GM23338 (cell line): ENCODE results near the gene SLC44A1. TPM values are rescaled to one million over a fixed set of nuclear protein-coding genes. Genes with fewer than 3 reads are reported as not detected.

ENCODE experiments used
- ATAC-seq: fragments of 200-7000 bp; cut with Tn5 transposase; 3 replicates; pipeline ENCODE4 v1.9.1; 2020
- DNase-seq: peaks from one replicate; pipeline ENCODE4 v3.0.0-alpha.2; 2015; ENCODE audit warnings: low spot score
- H2AFZ ChIP-seq: fragments of 200-600 bp; sonication (generic); 2 replicates; pipeline ENCODE4 v1.8.0; 2016; ENCODE audit warnings: antibody characterized with exemption, mild to moderate bottlenecking, moderate library complexity
- H3F3A ChIP-seq: fragments of 200-600 bp; sonication (generic); replicated peaks from 2 replicates; pipeline ENCODE4 v1.8.0; 2017; ENCODE audit warnings: antibody characterized with exemption, mixed run types, low read depth
- H3K27ac ChIP-seq: fragments of 200-600 bp; sonication (generic); 2 replicates; pipeline ENCODE4 v1.6.1; 2016; ENCODE audit warnings: low read depth
- H3K27me3 ChIP-seq: fragments of 200-600 bp; sonication (generic); 2 replicates; pipeline ENCODE4 v1.8.0; 2016; ENCODE audit warnings: mild to moderate bottlenecking, mixed run types, moderate library complexity; ENCODE audit not compliant: insufficient read depth
- H3K36me3 ChIP-seq: fragments of 200-600 bp; sonication (generic); 2 replicates; pipeline ENCODE4 v1.8.0; 2016; ENCODE audit warnings: mild to moderate bottlenecking; ENCODE audit not compliant: insufficient read depth
- H3K4me1 ChIP-seq: fragments of 200-600 bp; sonication (generic); 2 replicates; pipeline ENCODE4 v1.8.0; 2016; ENCODE audit warnings: mild to moderate bottlenecking, moderate library complexity; ENCODE audit not compliant: insufficient read depth
- H3K4me2 ChIP-seq: fragments of 200-600 bp; sonication (generic); 2 replicates; pipeline ENCODE4 v1.7.1; 2017; ENCODE audit warnings: mixed run types
- H3K4me3 ChIP-seq: fragments of 200-600 bp; sonication (generic); 2 replicates; pipeline ENCODE4 v1.6.1; 2016; ENCODE audit warnings: mixed run types
- H3K79me2 ChIP-seq: fragments of 200-600 bp; sonication (generic); replicated peaks from 2 replicates; pipeline ENCODE4 v1.8.0; 2017; ENCODE audit warnings: mild to moderate bottlenecking; ENCODE audit not compliant: insufficient read depth
- H3K9me2 ChIP-seq: fragments of 200-600 bp; sonication (generic); 2 replicates; pipeline ENCODE4 v1.8.0; 2017; ENCODE audit not compliant: insufficient read depth
- H4K20me1 ChIP-seq: fragments of 200-600 bp; sonication (generic); replicated peaks from 2 replicates; pipeline ENCODE4 v1.8.0; 2017; ENCODE audit warnings: mild to moderate bottlenecking; ENCODE audit not compliant: insufficient read depth
- H3K27ac Mint-ChIP-seq: 2 replicates; pipeline ENCODE4 v1.8.0; 2020; ENCODE audit warnings: inconsistent platforms, mild to moderate bottlenecking, moderate library complexity, mixed read lengths
- H3K27me3 Mint-ChIP-seq: 3 replicates; pipeline ENCODE4 v1.8.0; 2022; ENCODE audit warnings: low read depth, mild to moderate bottlenecking, moderate library complexity, mixed read lengths, inconsistent platforms; ENCODE audit not compliant: insufficient read depth, poor library complexity
- H3K36me3 Mint-ChIP-seq: 3 replicates; pipeline ENCODE4 v1.8.0; 2021; ENCODE audit warnings: low read depth, mild to moderate bottlenecking, inconsistent platforms, moderate library complexity, mixed read lengths
- H3K4me1 Mint-ChIP-seq: 3 replicates; pipeline ENCODE4 v1.8.0; 2020; ENCODE audit warnings: mild to moderate bottlenecking, inconsistent platforms, mixed read lengths
- H3K4me3 Mint-ChIP-seq: 3 replicates; pipeline ENCODE4 v1.8.0; 2021; ENCODE audit warnings: moderate library complexity, mild to moderate bottlenecking, inconsistent platforms, mixed read lengths
- H3K9me3 Mint-ChIP-seq: 3 replicates; pipeline ENCODE4 v1.8.0; 2020; ENCODE audit warnings: moderate library complexity, mild to moderate bottlenecking, inconsistent platforms, mixed read lengths
- EZH2 ChIP-seq: fragments of 200-600 bp; sonication (generic); IDR thresholded peaks from one replicate; pipeline ENCODE4 v1.8.0; 2017; ENCODE audit warnings: antibody characterized with exemption, mild to moderate bottlenecking, low read depth; ENCODE audit not compliant: unreplicated experiment
- EZH2phosphoT487 ChIP-seq: fragments of 200-600 bp; sonication (generic); IDR thresholded peaks from one replicate; pipeline ENCODE4 v1.8.1; 2018; ENCODE audit warnings: antibody characterized with exemption; ENCODE audit not compliant: unreplicated experiment
- NANOG ChIP-seq: IDR thresholded peaks from 2 replicates; pipeline ENCODE4 v1.6.1; 2016; ENCODE audit warnings: antibody characterized with exemption, borderline replicate concordance
- POLR2AphosphoS5 ChIP-seq: IDR thresholded peaks from 2 replicates; pipeline ENCODE4 v1.6.1; 2016; ENCODE audit warnings: antibody characterized with exemption, low read depth
- polyA plus RNA-seq: library from polyadenylated mRNA; unstranded; fragments of >200 nt; fragmentation: Nextera tagmentation; extraction: Ambion mirVana; gene quantifications from 2 replicates; pipeline ENCODE4 v1.2.1, GENCODE V29; 2016
- total RNA-seq: library from RNA; depleted of rRNA; stranded (reverse); fragments of >200 nt; shearing (Covaris generic); gene quantifications from 2 replicates; pipeline ENCODE4 v1.2.3, GENCODE V29; 2014
- TF ChIP-seq, protein P1 (sequence below): fragments of 250-450 bp; sonication (Bioruptor Pico); IDR thresholded peaks from 2 replicates; pipeline ENCODE4 v1.5.0; 2020; ENCODE audit warnings: mild to moderate bottlenecking, moderate library complexity
- TF ChIP-seq, protein P2 (sequence below), 2 experiments: fragments of 200-600 bp in 1 of 2; sonication (generic) in 1 of 2; conservative IDR thresholded peaks; 2 replicates each; pipeline versions ENCODE4 v1.5.1 to v1.6.1; 2016 to 2017; ENCODE audit warnings: antibody characterized with exemption in 2 of 2, low read depth in 2 of 2, mild to moderate bottlenecking in 2 of 2, moderate library complexity in 1 of 2

The SLC44A1 gene
- total and polyA plus RNA-seq, 2 experiments from 2014 or later, result 14.9 to 75.0 TPM

- TF ChIP-seq, protein P1, sequence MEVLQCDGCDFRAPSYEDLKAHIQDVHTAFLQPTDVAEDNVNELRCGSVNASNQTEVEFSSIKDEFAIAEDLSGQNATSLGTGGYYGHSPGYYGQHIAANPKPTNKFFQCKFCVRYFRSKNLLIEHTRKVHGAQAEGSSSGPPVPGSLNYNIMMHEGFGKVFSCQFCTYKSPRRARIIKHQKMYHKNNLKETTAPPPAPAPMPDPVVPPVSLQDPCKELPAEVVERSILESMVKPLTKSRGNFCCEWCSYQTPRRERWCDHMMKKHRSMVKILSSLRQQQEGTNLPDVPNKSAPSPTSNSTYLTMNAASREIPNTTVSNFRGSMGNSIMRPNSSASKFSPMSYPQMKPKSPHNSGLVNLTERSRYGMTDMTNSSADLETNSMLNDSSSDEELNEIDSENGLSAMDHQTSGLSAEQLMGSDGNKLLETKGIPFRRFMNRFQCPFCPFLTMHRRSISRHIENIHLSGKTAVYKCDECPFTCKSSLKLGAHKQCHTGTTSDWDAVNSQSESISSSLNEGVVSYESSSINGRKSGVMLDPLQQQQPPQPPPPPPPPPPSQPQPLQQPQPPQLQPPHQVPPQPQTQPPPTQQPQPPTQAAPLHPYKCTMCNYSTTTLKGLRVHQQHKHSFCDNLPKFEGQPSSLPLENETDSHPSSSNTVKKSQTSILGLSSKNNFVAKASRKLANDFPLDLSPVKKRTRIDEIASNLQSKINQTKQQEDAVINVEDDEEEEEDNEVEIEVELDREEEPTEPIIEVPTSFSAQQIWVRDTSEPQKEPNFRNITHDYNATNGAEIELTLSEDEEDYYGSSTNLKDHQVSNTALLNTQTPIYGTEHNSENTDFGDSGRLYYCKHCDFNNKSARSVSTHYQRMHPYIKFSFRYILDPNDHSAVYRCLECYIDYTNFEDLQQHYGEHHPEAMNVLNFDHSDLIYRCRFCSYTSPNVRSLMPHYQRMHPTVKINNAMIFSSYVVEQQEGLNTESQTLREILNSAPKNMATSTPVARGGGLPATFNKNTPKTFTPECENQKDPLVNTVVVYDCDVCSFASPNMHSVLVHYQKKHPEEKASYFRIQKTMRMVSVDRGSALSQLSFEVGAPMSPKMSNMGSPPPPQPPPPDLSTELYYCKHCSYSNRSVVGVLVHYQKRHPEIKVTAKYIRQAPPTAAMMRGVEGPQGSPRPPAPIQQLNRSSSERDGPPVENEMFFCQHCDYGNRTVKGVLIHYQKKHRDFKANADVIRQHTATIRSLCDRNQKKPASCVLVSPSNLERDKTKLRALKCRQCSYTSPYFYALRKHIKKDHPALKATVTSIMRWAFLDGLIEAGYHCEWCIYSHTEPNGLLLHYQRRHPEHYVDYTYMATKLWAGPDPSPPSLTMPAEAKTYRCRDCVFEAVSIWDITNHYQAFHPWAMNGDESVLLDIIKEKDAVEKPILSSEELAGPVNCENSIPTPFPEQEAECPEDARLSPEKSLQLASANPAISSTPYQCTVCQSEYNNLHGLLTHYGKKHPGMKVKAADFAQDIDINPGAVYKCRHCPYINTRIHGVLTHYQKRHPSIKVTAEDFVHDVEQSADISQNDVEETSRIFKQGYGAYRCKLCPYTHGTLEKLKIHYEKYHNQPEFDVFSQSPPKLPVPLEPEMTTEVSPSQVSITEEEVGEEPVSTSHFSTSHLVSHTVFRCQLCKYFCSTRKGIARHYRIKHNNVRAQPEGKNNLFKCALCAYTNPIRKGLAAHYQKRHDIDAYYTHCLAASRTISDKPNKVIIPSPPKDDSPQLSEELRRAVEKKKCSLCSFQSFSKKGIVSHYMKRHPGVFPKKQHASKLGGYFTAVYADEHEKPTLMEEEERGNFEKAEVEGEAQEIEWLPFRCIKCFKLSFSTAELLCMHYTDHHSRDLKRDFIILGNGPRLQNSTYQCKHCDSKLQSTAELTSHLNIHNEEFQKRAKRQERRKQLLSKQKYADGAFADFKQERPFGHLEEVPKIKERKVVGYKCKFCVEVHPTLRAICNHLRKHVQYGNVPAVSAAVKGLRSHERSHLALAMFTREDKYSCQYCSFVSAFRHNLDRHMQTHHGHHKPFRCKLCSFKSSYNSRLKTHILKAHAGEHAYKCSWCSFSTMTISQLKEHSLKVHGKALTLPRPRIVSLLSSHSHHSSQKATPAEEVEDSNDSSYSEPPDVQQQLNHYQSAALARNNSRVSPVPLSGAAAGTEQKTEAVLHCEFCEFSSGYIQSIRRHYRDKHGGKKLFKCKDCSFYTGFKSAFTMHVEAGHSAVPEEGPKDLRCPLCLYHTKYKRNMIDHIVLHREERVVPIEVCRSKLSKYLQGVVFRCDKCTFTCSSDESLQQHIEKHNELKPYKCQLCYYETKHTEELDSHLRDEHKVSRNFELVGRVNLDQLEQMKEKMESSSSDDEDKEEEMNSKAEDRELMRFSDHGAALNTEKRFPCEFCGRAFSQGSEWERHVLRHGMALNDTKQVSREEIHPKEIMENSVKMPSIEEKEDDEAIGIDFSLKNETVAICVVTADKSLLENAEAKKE (CRISPR knock-in tag), result no peak
- TF ChIP-seq EZH2 (no peak), EZH2phosphoT487 (no peak)
- TF ChIP-seq, protein P2, sequence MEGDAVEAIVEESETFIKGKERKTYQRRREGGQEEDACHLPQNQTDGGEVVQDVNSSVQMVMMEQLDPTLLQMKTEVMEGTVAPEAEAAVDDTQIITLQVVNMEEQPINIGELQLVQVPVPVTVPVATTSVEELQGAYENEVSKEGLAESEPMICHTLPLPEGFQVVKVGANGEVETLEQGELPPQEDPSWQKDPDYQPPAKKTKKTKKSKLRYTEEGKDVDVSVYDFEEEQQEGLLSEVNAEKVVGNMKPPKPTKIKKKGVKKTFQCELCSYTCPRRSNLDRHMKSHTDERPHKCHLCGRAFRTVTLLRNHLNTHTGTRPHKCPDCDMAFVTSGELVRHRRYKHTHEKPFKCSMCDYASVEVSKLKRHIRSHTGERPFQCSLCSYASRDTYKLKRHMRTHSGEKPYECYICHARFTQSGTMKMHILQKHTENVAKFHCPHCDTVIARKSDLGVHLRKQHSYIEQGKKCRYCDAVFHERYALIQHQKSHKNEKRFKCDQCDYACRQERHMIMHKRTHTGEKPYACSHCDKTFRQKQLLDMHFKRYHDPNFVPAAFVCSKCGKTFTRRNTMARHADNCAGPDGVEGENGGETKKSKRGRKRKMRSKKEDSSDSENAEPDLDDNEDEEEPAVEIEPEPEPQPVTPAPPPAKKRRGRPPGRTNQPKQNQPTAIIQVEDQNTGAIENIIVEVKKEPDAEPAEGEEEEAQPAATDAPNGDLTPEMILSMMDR (conservative IDR thresholded peaks at IDR 0.05; ENCODE audit: low read depth in 2 of 2), result no peak
These were observed 88.6 kb downstream of the SLC44A1 start (continued) for GRCh38 chr9:105333076-105333475.

GRCh38 chr9:105333811-105334210 is 89.4 kb downstream of the SLC44A1 start:
- H3K4me2 ChIP-seq, result no peak overlapping the region
- no peaks in the 10 kb centered on the region; the same call in 1 of the 2 replicates for H3K36me3 ChIP-seq
- ATAC-seq (no peak), DNase-seq (no peak)
- H3K4me1 ChIP-seq, result 0 out of 2 replicates have a peak, but pooled peaks cover 5% of the 10 kb centered on the region
- H3K27ac Mint-ChIP-seq, result 0 out of 2 replicates have a peak overlapping the region, but pooled peaks have one; percentile 14
- no peak overlapping the region for H3K4me3 ChIP-seq
- H3K9me2 ChIP-seq, result no peaks in the 10 kb centered on the region
- H3K79me2 ChIP-seq, result 0 out of 2 replicates have a peak, but pooled peaks cover 3% of the 10 kb centered on the region
- no peak overlapping the region for H3K4me3 Mint-ChIP-seq
- H3K9me3 Mint-ChIP-seq, result no peaks in the 10 kb centered on the region
- H3K27me3 ChIP-seq, result no peaks in the 10 kb centered on the region
- H2AFZ ChIP-seq, result no peak overlapping the region
- H3F3A ChIP-seq, result no peaks in the 10 kb centered on the region
- H3K27ac ChIP-seq, result no peak overlapping the region
- H3K27me3 Mint-ChIP-seq, result peaks cover 2% of the 10 kb centered on the region
- peaks cover 9% of the 10 kb centered on the region; the same call in 2 of the 3 replicates for H3K36me3 Mint-ChIP-seq
- peaks cover 16% of the 10 kb centered on the region for H3K4me1 Mint-ChIP-seq
- no peaks in the 10 kb centered on the region for H4K20me1 ChIP-seq
- TF ChIP-seq, protein P1 (CRISPR knock-in tag), result no peak
- no peak for TF ChIP-seq POLR2AphosphoS5
- TF ChIP-seq NANOG, result no peak
